K562 (cell line): ENCODE measurements around the gene ETNK1.

Experiments
- SRF ChIP-seq, 2 experiments: fragments of 250-450, 450-650 bp in 1 of 2; sonication (Bioruptor Pico) in 1 of 2; sonication (generic) in 1 of 2; formaldehyde crosslinking; IDR thresholded peaks; 2 replicates each; pipeline versions ENCODE4 v1.5.0 to v1.5.1; 2020 to 2022; ENCODE audit warnings: mild to moderate bottlenecking in 1 of 2, missing genetic modification reagents in 1 of 2
- ZFP36 ChIP-seq: fragments of 150-350 bp; IDR thresholded peaks from 2 replicates; pipeline ENCODE4 v1.6.1; 2018; ENCODE audit warnings: low read length, low read depth; ENCODE audit not compliant: partially characterized antibody
- TF ChIP-seq, protein P1 (sequence below): sonication (generic); formaldehyde crosslinking; IDR thresholded peaks from 2 replicates; pipeline ENCODE4 v1.4.0; 2020; ENCODE audit warnings: mild to moderate bottlenecking, missing genetic modification reagents

- TF ChIP-seq SRF (CRISPR knock-in tag; IDR thresholded peaks at IDR 0.05): no peak
- TF ChIP-seq, protein P1, sequence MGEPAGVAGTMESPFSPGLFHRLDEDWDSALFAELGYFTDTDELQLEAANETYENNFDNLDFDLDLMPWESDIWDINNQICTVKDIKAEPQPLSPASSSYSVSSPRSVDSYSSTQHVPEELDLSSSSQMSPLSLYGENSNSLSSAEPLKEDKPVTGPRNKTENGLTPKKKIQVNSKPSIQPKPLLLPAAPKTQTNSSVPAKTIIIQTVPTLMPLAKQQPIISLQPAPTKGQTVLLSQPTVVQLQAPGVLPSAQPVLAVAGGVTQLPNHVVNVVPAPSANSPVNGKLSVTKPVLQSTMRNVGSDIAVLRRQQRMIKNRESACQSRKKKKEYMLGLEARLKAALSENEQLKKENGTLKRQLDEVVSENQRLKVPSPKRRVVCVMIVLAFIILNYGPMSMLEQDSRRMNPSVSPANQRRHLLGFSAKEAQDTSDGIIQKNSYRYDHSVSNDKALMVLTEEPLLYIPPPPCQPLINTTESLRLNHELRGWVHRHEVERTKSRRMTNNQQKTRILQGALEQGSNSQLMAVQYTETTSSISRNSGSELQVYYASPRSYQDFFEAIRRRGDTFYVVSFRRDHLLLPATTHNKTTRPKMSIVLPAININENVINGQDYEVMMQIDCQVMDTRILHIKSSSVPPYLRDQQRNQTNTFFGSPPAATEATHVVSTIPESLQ (CRISPR knock-in tag): no peak
- no peak for TF ChIP-seq ZFP36
These were observed 104.0 kb downstream of the ETNK1 start for GRCh38 chr12:22728987-22729386.
